IMR-90 (cell line): ENCODE measurements around the gene CASK. TPM values are rescaled to one million over a fixed set of nuclear protein-coding genes. Genes with fewer than 3 reads are reported as not detected.
A peak's percentile ranks its signal among the peaks of the same experiment; 100 is the strongest.

ENCODE experiments used
- ATAC-seq: fragments of 200-7000 bp; cut with Tn5 transposase; 2 replicates; pipeline ENCODE4 v1.9.1; 2020; ENCODE audit warnings: low read depth, mild to moderate bottlenecking, moderate library complexity
- BruUV-seq: library from RNA; stranded (reverse); fragments of 400-500 nt; replicated peaks from 2 replicates; lab custom pipeline; 2021; lab: Mats Ljungman, UMichigan
- CTCF ChIA-PET: fragments of 300-600 bp; formaldehyde crosslinking; extraction: SDS; loops from one replicate; lab custom pipeline; 2021; ENCODE audit warnings: antibody characterized with exemption; lab: Yijun Ruan, JAX
- POLR2A ChIA-PET: fragments of 300-600 bp; sonication (Branson Sonifier 250); formaldehyde crosslinking; loops from one replicate; lab custom pipeline; 2022; ENCODE audit warnings: antibody characterized with exemption; ENCODE audit not compliant: unreplicated experiment; lab: Charles Lee
- DNase-seq: peaks from one replicate; pipeline ENCODE4 v3.0.0; 2013
- H2AFZ ChIP-seq: replicated peaks from 2 replicates; pipeline ENCODE3; 2013; ENCODE audit warnings: low read length, mild to moderate bottlenecking; ENCODE audit not compliant: poor library complexity
- H2AK5ac ChIP-seq: 2 replicates; pipeline ENCODE4 v1.6.1; 2013; ENCODE audit warnings: low read depth, low read length, inconsistent platforms
- H2AK9ac ChIP-seq: replicated peaks from 2 replicates; pipeline ENCODE3; 2013; ENCODE audit warnings: mild to moderate bottlenecking, low read depth, low read length, moderate library complexity; ENCODE audit not compliant: poor library complexity
- H2BK120ac ChIP-seq: 2 replicates; pipeline ENCODE4 v1.6.1; 2013; ENCODE audit warnings: low read depth, low read length, inconsistent platforms
- H2BK15ac ChIP-seq: 3 replicates; pipeline ENCODE4 v1.6.1; 2013; ENCODE audit warnings: low read depth, low read length, inconsistent platforms
- H2BK20ac ChIP-seq: 2 replicates; pipeline ENCODE4 v1.6.1; 2013; ENCODE audit warnings: low read depth, mild to moderate bottlenecking, inconsistent platforms, low read length, moderate library complexity
- H2BK5ac ChIP-seq: 2 replicates; pipeline ENCODE4 v1.6.1; 2013; ENCODE audit warnings: mild to moderate bottlenecking, low read depth, low read length, inconsistent platforms; ENCODE audit not compliant: poor library complexity, severe bottlenecking
- H3K14ac ChIP-seq: replicated peaks from 2 replicates; pipeline ENCODE4 v1.6.1; 2013; ENCODE audit warnings: low read depth, low read length, inconsistent platforms
- H3K18ac ChIP-seq: 2 replicates; pipeline ENCODE4 v1.6.1; 2013; ENCODE audit warnings: low read depth, low read length, control low read depth
- H3K23ac ChIP-seq: 2 replicates; pipeline ENCODE4 v1.6.1; 2013; ENCODE audit warnings: low read depth, low read length, inconsistent platforms
- H3K27ac ChIP-seq: 2 replicates; pipeline ENCODE4 v1.5.1; 2013; ENCODE audit warnings: mild to moderate bottlenecking, control low read depth, low read length; ENCODE audit not compliant: insufficient read depth
- H3K27me3 ChIP-seq: 2 replicates; pipeline ENCODE4 v1.6.1; 2013; ENCODE audit warnings: low read length; ENCODE audit not compliant: control insufficient read depth, insufficient read depth
- H3K36me3 ChIP-seq: 2 replicates; pipeline ENCODE4 v1.6.1; 2013; ENCODE audit warnings: low read length, mixed read lengths; ENCODE audit not compliant: control insufficient read depth, insufficient read depth
- H3K4ac ChIP-seq: 2 replicates; pipeline ENCODE4 v1.6.1; 2013; ENCODE audit warnings: low read depth, low read length, inconsistent platforms
- H3K4me1 ChIP-seq: 2 replicates; pipeline ENCODE4 v1.6.1; 2013; ENCODE audit warnings: low read length, mixed read lengths; ENCODE audit not compliant: control insufficient read depth, insufficient read depth
- H3K4me2 ChIP-seq: 2 replicates; pipeline ENCODE4 v1.6.1; 2013; ENCODE audit warnings: low read depth, mild to moderate bottlenecking, control low read depth, low read length, moderate library complexity
- H3K4me3 ChIP-seq: 2 replicates; pipeline ENCODE4 v1.5.1; 2013; ENCODE audit warnings: low read depth, mild to moderate bottlenecking, control low read depth, low read length, moderate library complexity; ENCODE audit not compliant: insufficient read depth
- H3K56ac ChIP-seq: 2 replicates; pipeline ENCODE4 v1.6.1; 2013; ENCODE audit warnings: low read length, inconsistent platforms; ENCODE audit not compliant: insufficient read depth; ENCODE audit errors: extremely low read depth
- H3K79me1 ChIP-seq, 2 experiments: 2 replicates each; pipeline ENCODE4 v1.6.1; 2013; ENCODE audit warnings: low read length in 2 of 2, inconsistent platforms in 1 of 2, low read depth in 1 of 2
- H3K9ac ChIP-seq: 2 replicates; pipeline ENCODE4 v1.6.1; 2013; ENCODE audit warnings: low read depth, low read length, control low read depth
- H3K9me1 ChIP-seq: 2 replicates; pipeline ENCODE4 v1.6.1; 2013; ENCODE audit warnings: low read length, inconsistent platforms; ENCODE audit not compliant: insufficient read depth
- H3K9me3 ChIP-seq: 2 replicates; pipeline ENCODE4 v1.6.1; 2013; ENCODE audit warnings: low read length; ENCODE audit not compliant: control insufficient read depth, insufficient read depth
- H4K20me1 ChIP-seq: 2 replicates; pipeline ENCODE4 v1.6.1; 2013; ENCODE audit warnings: low read length, inconsistent platforms; ENCODE audit not compliant: insufficient read depth
- H4K5ac ChIP-seq: 2 replicates; pipeline ENCODE4 v1.6.1; 2013; ENCODE audit warnings: mild to moderate bottlenecking, low read depth, low read length, control low read depth
- H4K8ac ChIP-seq, 2 experiments: 2 replicates each; pipeline ENCODE4 v1.6.1; 2013; ENCODE audit warnings: low read depth in 2 of 2, low read length in 2 of 2, control low read depth in 1 of 2, inconsistent platforms in 1 of 2
- H4K91ac ChIP-seq: 2 replicates; pipeline ENCODE4 v1.6.1; 2013; ENCODE audit warnings: low read depth, low read length, inconsistent platforms; ENCODE audit not compliant: insufficient read depth
- BHLHE40 ChIP-seq: fragments of 150-350 bp; IDR thresholded peaks from 2 replicates; pipeline ENCODE4 v1.6.1; 2016; ENCODE audit warnings: mild to moderate bottlenecking, low read depth, low read length
- CEBPB ChIP-seq: IDR thresholded peaks from 2 replicates; pipeline ENCODE4 v1.6.1; 2012; ENCODE audit warnings: low read depth, low read length, improper control_type of control experiment
- MAZ ChIP-seq: IDR thresholded peaks from 2 replicates; pipeline ENCODE4 v1.6.1; 2012; ENCODE audit warnings: low read depth, mild to moderate bottlenecking, low read length, improper control_type of control experiment, moderate library complexity, borderline replicate concordance
- NFE2L2 ChIP-seq: fragments of 150-350 bp; IDR thresholded peaks from 2 replicates; pipeline ENCODE4 v1.6.1; 2016; ENCODE audit warnings: low read depth, mild to moderate bottlenecking, low read length
- POLR2A ChIP-seq: IDR thresholded peaks from 2 replicates; pipeline ENCODE4 v1.6.1; 2012; ENCODE audit warnings: mild to moderate bottlenecking, low read depth, low read length
- RAD21 ChIP-seq: IDR thresholded peaks from 2 replicates; pipeline ENCODE4 v1.6.1; 2012; ENCODE audit warnings: low read length, improper control_type of control experiment
- RCOR1 ChIP-seq: IDR thresholded peaks from 2 replicates; pipeline ENCODE4 v1.6.1; 2012; ENCODE audit warnings: mild to moderate bottlenecking, low read length, improper control_type of control experiment; ENCODE audit not compliant: insufficient replicate concordance
- WGBS, 2 experiments: methylation state at CpG; one replicate each; pipeline versions ENCODE4 v1.1.5 to v1.1.7; 2013; ENCODE audit warnings: missing lambda C conversion rate in 2 of 2; ENCODE audit not compliant: insufficient read length in 1 of 2; ENCODE audit errors: extremely low coverage in 2 of 2; 5-methylcytosine and 5-hydroxymethylcytosine counted together
- dilution Hi-C: fragments of 300-500 bp; cut with HindIII; formaldehyde crosslinking; loops from one replicate; pipeline ENCODE4 v1.14.3; 2018; ENCODE audit warnings: low sequenced_read_pairs; ENCODE audit not compliant: unreplicated experiment
- in situ Hi-C: fragments of 300-500 bp; cut with MboI; formaldehyde crosslinking; loops from 3 replicates; pipeline ENCODE4 v1.14.3; 2019; ENCODE audit warnings: low sequenced_read_pairs, inconsistent platforms, mixed read lengths
- intact Hi-C: fragments of 100-400 bp; cut with micrococcal nuclease; formaldehyde crosslinking; loops from 2 replicates; pipeline ENCODE4 v1.10.0; 2022
- polyA plus RNA-seq, 3 experiments: library from polyadenylated mRNA; depleted of rRNA; stranded (reverse); fragments of >200 nt; gene quantifications; 2 replicates each; pipeline ENCODE4 v1.2.3, GENCODE V29; 2012; ENCODE audit warnings: low replicate concordance in 1 of 3
- total RNA-seq: library from RNA; depleted of rRNA; stranded (reverse); fragments of >200 nt; gene quantifications from 2 replicates; pipeline ENCODE4 v1.2.3, GENCODE V29; 2012
- TF ChIP-seq, protein P1 (sequence below): fragments of 150-350 bp; IDR thresholded peaks from 2 replicates; pipeline ENCODE4 v1.6.1; 2016; ENCODE audit warnings: low read depth, mild to moderate bottlenecking, low read length, moderate library complexity, borderline replicate concordance

Gene CASK
- total and polyA plus RNA-seq, 2 of the 4 experiments (the other 2 are of a cell fraction) = 9.4 to 17.7 TPM

- Histone ChIP-seq H3K14ac (no peak overlapping the region), H4K20me1 (no peaks in the 10 kb centered on the region), H4K8ac (no peak overlapping the region), H2AK9ac (peak overlapping the region; percentile 13), H3K23ac (no peak overlapping the region), H2BK120ac (no peak overlapping the region), H3K4me2 (no peak overlapping the region), H2AFZ (no peak overlapping the region), H3K9me3 (0 out of 2 replicates have a peak, but pooled peaks cover 3% of the 10 kb centered on the region), H3K27me3 (peaks cover 3% of the 10 kb centered on the region; the same call in 1 of the 2 replicates), H3K27ac (no peak overlapping the region), H2AK5ac (no peak overlapping the region), H4K91ac (no peak overlapping the region), H3K4ac (no peak overlapping the region), H3K9me1 (no peaks in the 10 kb centered on the region), H2BK5ac (no peak overlapping the region), H3K18ac (no peak overlapping the region), H3K9ac (no peak overlapping the region), H2BK15ac (no peak overlapping the region), H3K4me1 (no peaks in the 10 kb centered on the region), H4K5ac (no peak overlapping the region), H3K79me1 (no peaks in the 10 kb centered on the region), H3K36me3 (no peaks in the 10 kb centered on the region), H3K56ac (no peak overlapping the region), H2BK20ac (no peak overlapping the region), H3K4me3 (no peak overlapping the region)
- dilution Hi-C loops (no loop called here), in situ Hi-C loops (no loop called here), intact Hi-C loops (no loop called here)
- no CpG with 5 or more reads among the region's 3 CpGs for WGBS, 2 experiments
- DNase-seq (no peak), ATAC-seq (no peak)
- POLR2A ChIA-PET = interaction anchor here (0.6 kb wide), 1 partner anchor 108 kb away, joined by 3 read pairs; no protein-coding TSS in a partner anchor
- no TSS peak for BruUV-seq
- CTCF ChIA-PET = no interaction called here
- TF ChIP-seq CEBPB (no peak), MAZ (no peak), BHLHE40 (no peak), POLR2A (no peak), RAD21 (no peak), RCOR1 (no peak), NFE2L2 (no peak)
- TF ChIP-seq, protein P1, sequence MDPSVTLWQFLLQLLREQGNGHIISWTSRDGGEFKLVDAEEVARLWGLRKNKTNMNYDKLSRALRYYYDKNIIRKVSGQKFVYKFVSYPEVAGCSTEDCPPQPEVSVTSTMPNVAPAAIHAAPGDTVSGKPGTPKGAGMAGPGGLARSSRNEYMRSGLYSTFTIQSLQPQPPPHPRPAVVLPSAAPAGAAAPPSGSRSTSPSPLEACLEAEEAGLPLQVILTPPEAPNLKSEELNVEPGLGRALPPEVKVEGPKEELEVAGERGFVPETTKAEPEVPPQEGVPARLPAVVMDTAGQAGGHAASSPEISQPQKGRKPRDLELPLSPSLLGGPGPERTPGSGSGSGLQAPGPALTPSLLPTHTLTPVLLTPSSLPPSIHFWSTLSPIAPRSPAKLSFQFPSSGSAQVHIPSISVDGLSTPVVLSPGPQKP = no peak
Measured at GRCh38 chrX:41499984-41500383, 423.4 kb downstream of the CASK start.
